GM19467 (cell line): Measurements from ENCODE around the gene FILIP1.
A peak's percentile ranks its signal among the peaks of the same experiment; 100 is the strongest.

Experiments used
- ATAC-seq: cut with Tn5 transposase; IDR thresholded peaks from one replicate; pipeline ENCODE4 v1.9.1; 2021; ENCODE audit warnings: mild to moderate bottlenecking, moderate library complexity; ENCODE audit not compliant: unreplicated experiment

The FILIP1 gene

DNA sequence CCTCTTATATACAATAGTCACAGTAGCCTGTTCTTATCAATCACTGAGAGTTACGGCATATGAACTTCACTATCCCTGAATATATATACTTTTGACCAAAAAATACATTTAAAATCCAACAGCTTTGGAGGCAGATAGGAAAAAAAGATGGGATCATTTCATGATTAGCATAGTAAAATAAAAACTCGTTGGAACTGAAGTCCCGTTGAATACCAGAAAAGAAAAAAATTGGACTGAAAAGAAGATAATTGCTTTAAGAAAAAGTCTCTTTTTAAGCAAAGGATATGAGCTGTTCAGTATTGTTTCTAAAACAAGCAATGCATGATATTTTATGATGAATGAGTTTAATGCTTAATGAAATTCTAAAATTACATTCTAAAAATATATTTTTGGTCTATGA, 4.4 kb upstream of the FILIP1 start:
- ATAC-seq, result no peak

DNA sequence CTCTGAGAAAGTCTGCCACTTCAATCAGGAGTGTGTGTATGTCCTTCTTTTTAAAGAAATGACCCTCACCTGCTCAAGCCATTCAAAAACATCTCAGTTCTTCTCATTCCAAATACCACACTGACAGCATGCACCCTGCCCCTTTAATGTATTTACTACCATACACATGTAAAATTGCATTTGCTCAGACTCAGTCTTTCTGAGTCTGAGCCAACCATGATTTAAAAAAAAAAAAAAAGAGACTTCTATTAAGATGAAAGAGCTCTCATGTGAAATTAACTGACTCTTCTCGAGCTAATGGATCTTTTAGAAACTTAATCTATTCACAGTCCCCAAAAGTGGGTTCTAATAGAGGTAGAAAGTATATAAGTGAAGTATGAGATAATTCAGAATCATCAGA, 1.4 kb upstream of the FILIP1 start:
- ATAC-seq, result no peak

DNA sequence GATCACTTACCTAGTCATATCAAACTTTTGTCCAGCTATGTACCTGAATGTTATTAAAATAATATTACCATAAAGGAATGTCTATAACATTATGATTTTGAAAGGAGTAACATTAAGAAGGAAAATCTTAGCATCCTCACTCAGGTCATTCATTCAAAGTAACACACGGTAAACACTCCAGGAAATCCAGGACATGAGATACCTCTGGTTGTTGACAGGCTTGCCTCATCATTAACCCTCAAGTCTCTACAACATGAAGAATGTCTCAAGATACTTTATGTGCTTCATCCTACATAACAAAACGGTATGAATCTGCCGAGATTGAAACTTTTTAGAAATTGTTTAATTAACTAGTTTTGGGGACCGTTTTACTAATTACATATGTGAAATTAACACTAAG, 690 bp upstream of the FILIP1 start:
- no peak for ATAC-seq

DNA sequence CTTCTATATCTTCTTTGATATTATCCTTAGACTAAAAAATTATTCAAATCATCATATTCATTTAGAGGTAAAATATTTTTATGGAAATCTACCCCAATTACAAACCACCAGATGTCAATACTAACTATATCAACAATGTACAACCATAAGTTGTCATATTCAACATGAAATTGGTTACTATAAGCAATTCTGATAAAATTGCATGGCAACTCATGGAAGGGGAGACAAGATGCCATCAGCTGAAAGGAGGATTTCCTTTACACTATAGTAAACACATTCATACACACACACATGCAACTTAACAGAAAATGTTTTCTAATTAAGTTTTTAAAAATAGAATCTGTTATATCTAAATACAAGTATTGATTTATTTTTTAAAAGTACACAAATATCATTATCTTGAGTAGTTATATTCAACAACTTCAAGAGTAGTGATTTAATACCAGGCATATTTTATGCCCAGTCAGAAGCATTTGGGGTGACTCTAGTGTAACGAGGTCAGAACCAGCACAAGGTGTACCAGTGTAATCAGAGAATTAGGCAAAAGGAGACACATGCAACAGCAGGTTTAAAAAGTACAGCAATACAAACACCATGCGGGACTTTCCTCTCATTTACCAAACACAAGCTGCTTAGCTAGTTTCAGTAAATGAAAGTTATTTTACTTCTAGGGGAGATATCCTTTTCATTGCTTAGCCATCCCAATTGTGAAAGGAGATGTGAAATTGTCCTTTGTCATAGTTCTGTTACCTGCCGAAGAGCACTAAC, 1.0 kb downstream of the FILIP1 start:
- ATAC-seq, result no peak

DNA sequence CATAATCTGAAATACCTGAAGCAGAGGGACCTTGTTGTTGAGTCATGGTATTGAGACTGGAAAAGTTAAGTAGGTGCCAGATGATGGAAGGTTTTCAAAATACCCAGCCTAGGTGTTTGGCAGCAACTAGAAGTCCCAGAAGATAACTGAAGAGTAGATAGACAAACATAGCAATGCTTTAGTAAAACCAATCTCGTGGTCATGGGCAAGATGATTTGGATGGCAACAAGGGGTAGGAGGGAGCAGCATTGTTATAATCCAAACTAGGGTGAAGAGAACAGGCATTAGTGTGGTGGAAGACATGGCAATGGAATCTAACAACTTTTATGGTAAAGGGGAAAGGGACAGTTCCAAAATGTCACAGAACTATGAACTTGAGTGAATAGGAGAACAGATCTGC, 2.3 kb downstream of the FILIP1 start:
- ATAC-seq, result no peak

DNA sequence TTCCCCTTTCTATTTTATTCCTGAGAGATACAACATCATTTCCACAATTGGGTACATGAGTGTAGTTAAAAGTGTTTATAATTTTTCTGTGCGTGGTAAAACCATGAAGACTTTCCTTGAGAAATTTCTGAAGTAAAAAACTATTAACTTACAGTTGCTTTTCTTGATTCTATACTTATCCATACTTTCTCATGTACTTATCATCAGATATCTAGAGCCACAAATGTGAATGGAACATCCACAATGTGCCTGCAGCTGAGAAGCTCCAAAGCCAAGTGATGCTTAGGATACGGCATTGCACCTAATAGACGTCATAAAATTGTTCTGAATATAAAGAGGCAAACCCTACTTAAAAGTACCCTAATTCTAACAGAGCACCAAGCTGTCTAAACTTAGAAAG, 2.9 kb downstream of the FILIP1 start:
- ATAC-seq, result no peak

DNA sequence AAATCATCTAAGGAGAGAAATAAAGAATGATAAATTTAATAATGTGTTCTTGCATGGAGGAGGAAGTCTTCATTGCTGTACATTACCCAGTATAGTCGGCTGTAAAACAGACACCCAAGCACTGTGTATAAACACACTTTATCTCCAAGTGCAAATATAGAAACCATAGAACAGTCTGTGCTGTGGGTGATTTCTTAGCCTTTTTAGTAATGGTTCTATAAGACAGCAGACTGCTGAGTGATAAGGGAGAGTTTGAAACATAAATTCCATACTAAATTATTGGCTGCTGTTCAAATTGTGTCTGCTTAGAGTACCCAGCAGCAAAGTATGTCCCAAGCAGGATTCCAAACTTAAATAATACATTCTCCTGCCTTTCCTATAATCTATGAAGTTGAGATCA, 4.6 kb downstream of the FILIP1 start:
- ATAC-seq, result no peak

DNA sequence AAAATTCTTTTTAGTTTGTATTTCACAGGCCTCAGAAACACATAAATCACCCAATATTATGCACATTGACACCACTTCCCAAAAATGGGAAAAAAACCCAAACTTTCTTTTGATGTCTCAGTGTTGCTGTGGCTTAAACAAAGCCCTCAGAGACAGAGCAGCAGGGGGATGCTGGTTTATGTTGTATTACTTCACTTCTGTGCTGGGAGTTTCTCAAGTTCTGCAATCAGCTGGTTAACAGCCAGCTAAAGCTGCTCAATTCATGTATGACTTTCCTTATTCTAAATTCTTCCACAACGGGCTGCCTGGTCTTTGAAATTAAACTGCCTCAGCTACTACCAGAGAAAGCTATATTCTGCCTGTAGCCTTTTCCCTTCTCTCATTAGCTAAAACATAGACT, 5.6 kb downstream of the FILIP1 start:
- no peak for ATAC-seq

DNA sequence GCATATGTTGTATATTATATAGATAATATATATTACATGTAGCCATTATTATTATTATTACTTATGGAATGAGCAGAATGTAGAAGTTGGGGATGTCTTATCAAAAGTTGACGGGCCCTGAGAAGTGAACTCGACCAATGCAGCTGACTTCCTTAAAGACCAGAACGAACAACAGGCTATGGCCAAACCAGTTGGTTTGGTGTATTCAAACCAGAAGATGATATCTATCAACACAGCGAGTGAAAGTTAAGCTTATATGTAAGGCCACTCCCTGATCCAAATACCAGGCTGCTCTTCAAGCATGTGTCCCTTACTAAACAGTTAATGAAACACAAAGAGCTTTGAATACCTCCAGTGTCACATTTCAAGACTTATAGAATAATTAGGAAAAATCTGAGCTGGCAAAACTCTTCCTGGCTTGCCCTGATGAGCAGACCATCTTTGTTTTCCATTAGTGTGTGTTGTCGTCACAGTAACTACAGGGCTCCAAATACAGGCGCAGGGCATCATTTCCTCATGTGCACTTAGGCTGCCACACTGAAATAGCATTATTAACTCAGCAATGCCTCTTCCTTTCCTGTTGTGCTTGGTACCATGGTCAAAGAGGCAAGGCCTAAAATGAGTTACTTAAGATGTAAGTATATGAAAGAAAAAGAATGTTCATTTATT, 6.6 kb downstream of the FILIP1 start:
- ATAC-seq, result no peak

DNA sequence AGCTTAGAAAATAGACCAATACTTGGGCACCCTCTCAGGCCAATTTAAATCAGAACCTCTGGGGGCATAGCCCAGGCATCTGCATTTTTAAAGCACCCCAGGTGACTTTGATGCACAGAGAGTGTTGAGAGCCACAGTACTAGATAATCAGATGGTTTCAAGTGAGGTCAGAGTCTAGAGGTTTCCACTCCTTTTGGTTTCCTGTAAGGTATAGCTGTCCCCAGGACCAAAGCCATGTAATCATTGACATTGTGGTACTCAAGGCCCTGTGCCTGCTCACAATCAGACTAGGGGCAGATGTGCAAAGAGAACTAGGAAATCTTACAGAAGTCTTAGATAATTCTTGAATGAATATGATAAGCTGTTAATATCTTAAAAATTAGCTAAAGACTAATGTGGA, 9.1 kb downstream of the FILIP1 start:
- ATAC-seq, result peak; percentile 99

DNA sequence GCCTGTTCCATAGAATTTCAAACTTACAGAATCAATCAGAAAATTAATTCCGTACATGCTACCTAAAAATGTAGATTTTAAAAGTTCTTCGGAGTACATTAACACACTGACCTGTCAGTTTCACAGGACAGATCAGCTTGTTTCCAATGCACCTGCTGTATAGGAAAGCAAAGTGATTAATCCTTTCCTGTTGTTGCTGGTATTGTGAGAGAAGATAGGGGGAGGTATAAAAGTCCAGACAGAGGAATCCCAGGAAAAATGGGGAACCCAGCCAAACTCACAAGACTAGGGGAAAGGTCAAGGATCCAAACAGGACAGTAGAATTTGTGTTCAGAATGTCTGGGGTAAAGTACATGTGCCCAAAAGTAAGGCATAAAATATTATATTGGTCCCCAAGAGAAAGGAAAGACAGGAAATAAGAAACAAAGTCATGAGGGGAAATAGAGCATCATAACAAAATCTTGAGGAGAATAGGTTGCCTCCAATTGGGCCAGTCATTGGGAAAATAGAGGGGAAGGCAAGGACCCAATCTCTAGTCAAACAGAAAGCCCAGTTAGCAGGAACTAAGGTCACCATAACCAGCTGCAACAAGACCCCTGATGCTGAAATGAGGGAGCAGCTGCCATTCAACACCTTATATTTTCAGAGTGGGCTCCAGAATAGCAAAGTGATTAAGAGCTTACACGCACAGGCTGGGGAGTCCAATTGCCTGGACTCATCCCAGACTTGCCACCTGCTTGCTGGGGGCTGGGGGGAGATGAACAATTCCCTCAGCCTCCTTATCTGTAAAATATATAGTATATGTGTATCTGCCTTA, 10.3 kb downstream of the FILIP1 start:
- no peak for ATAC-seq

DNA sequence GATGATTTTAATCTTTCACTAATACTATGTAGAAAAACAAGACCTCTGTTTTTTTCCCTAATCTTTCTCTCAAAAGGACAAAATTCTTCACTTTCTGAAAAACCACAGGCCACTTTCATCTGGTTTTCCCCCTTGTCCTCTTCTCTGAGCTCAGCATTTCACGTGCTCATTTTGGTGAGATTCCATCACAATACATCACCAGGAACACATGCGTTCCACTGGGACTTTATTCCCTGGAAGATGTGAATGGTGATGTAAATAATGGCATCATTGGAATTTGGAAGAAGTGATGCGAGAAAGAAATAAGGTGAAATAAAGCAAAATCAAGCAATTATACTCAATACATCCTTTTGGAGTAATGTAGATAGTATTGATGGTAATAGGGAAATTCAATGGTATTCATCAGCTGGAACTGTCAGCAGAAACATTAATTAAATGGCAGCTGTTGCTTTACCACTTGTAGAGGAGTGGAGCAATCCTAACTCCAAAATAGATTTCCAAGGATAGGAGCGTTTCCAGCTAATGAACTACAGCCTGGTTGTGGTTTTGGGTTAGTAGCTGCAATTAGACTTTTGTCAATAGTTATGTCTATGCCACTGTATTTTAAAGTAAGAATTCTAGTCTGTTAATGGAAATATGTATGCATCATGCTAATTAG, 11.5 kb downstream of the FILIP1 start:
- ATAC-seq, result no peak

DNA sequence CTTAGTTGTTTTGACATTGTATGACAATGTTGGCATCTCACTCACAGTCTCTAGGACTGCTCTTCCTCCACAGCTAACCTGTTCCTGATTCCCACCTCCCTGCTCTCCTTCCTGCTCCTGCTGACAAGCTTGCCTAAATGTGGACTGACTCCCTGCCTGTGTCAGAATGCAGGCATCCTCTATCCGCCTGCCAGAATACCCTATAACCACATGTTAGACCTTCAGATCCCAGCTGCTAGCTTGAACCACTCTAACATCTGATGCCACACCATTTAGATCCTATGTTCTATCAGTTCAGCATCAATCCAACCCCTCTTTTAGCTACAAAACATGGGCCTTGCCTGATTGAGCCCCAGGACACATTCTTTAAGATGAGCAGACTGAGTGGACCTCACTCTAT, 12.2 kb downstream of the FILIP1 start:
- ATAC-seq, result no peak

DNA sequence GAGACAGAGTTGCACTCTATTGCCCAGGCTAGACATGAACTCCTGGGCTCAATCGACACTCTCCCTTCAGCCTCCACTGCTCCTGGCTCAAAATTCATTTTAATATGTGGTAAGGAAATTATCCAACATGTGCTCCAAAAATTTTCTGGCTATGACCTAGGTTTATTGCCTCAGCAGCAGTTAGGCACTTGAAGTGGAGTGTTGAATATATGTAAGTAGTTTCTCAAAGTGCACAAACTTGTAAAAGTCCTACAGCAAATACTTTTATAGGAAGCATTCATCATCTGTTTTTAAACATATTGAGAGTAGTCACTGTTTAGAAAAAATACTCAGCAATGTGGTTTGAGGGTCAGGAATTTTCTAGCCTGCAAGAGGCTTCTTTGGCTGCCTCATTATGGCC, 13.2 kb downstream of the FILIP1 start:
- ATAC-seq, result no peak

DNA sequence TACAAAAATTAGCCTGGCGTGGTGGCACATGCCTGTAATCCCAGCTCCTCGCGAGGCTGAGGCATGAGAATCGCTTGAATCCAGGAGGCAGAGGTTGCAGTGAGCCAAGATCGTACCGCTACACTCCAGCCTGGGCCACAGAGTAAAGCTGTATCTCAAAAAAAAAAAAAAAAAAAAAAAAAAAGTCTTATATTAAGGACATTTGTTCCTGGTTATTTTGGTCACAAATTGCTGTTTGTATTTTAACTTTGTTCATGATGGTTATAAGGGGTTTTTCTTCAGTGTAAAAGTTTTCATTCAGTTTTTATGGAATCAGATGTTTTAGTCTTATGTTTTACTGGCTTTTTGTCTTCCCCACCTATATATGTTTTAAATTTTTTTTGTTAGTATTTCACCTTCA, 13.9 kb downstream of the FILIP1 start:
- ATAC-seq, result no peak

DNA sequence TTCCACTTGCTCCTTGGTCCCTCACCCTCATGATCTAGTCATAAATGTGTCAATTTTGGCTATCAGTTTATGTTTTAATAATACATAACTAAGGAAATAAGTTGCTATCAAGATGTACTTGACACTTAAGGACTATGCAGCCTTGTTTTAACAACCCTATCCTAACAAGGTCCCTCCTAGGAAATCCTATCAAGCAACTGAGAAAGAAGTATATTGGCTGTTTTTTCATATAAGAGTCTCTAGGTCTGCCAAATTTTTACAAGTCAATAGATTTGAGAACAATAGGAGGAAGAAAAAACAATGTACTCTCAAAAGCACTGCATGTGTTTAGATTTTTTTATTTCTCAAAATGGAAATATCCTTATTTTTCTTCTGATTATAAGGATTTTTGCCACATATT, 14.7 kb downstream of the FILIP1 start:
- no peak for ATAC-seq

DNA sequence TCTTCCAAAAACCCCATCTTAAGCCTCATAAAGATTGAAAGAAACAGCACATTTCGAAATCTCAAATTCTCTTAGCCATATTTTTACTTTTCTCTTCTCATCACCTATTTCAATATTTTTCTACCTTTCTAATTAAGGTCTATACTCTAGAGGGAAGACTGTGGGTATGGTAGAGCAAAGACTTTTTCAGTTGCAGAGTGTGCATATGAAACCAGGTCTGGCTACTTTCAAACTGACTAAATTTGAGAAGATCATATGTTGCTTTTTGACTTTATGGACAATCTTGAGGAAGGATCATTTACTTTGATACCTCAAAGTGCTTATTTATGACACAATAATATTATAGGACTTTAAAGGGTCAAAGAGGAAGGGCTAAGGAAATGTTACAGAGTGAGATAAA, 20.7 kb downstream of the FILIP1 start:
- ATAC-seq, result peak; percentile 81

DNA sequence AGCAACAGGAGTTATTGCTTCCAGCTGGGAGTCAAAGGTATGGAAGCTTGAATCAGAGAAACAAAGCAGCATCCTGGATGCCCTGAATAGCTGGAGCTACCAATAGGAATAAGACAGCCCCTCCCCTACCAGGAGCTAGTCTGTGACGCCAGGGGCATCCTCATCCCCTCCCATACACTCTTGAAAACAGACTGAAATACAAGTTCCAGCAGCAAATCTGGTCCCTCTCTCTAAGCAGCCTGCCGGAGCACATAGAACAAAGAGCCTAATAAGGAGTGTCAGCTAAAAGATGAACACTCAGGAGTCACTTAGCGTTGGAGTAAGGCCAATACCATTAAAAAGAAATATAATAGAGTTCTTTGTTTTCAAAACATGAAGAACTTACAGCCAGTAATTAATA, 25.6 kb downstream of the FILIP1 start:
- no peak for ATAC-seq

DNA sequence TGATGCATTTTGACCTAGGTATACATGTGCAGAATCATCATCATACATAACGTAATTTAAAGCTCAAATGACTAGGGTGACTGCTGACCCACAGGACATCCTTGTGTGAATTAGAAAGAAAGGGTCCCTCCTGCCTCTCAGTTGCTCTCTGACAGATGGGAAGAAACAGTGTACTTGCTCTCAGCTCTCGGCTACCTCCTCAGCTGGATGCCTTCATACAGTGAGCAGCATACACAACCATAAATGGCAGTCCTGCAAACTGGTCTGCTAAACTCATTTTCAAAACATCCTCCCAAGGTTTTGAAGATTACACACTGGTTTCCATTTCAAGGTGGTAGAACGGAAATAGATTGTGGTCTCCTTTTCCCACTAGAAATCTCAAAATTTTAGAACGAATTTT, 26.3 kb downstream of the FILIP1 start:
- no peak for ATAC-seq

DNA sequence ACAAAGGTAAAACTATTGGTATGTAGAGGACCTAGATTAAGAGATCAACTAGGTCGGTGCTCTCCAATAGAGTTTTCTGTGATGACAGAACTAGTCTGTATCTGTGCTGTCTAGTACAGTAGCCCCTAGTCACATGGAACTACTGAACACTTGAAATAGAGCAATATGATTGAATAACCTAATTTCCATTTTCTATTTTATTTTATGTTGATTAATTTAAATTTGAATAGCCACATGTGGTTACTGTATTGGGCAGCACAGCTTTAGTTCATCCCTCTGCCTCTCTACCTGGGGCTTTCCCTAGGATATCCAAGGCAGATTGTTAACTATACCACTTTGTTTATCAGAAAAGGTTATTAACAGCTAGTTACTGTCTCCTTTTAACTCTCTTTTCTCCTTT, 27.0 kb downstream of the FILIP1 start:
- no peak for ATAC-seq

DNA sequence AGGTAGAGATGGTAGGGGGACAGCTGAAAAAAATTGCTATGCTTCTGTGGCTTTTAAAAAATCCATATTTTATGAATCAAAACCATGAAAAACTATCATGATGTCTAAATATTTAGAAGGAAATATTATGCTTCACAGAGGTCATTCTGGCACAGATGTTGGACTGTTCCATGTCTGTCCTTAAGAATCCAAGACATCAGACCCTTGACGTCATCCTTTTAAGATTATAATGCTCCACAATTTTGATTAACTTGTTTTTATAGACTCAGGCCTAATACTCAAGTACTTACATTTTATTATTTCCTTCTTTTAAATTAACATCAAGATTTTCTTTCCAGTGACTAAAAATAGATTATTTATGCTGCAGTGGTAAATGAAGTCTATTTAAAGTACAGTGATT, 29.7 kb downstream of the FILIP1 start:
- ATAC-seq, result no peak
